Measurements from ENCODE around the gene EDA.
"Not testable (repeated sequence)": the region's sequence is repeated elsewhere in the genome, so short reads cannot be mapped to it uniquely, and the experiment has no call there.

The EDA gene

DNA sequence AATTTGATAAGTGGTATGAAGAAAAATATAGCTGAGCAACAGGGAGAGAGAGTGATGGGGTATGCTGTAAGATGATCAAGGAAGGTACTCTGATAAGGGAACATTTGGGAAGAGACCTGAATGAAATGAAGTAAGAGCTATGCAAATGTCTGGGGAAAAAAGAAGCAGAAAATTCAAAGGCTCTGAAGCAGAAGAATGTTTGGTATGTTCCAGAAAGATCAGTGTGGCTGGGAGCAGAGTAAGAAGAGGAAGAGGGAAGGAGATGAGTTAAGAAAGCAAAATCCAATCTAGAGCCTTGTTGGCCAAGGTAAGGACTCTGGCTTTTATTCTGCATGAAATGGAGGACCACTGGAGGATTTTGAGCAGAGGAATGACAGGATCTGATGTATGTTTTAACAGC, 343.8 kb downstream of the EDA start:
- DNase-seq (ENCODE audit: low read depth), result no peak

DNA sequence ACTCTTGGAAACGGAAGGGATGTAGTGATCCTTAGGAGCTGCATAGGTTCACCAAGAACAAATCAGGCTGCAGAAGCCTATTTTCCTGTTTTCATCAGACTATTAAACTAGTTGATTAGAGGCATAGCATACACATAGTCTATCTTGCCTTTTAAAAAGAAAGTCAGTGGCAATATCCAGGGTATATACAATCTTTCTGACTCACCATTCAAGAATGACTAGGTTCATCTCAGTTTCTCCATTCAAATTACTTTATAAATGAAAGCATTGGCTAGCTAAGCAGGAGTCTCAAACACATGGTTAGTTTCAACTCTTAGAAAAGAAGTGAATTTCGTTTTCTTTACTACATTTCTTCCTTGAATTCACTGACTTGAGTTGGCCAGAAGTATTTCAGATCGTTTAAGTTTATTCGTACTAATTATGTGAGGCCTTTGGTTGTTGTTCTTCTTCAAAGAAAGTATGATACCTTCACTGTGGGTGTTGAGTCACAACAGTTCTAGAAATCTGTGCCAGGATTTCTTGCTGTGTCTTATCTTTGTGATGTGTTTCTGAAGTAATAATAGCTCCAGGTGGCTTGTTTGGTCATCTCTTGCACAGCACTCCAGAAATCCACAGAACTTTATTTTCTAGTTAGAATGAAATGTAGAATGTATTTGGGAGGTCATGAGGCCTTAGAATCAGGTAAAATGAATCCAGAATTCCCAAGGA, 345.6 kb downstream of the EDA start:
- no peak for DNase-seq (ENCODE audit: low read depth)

DNA sequence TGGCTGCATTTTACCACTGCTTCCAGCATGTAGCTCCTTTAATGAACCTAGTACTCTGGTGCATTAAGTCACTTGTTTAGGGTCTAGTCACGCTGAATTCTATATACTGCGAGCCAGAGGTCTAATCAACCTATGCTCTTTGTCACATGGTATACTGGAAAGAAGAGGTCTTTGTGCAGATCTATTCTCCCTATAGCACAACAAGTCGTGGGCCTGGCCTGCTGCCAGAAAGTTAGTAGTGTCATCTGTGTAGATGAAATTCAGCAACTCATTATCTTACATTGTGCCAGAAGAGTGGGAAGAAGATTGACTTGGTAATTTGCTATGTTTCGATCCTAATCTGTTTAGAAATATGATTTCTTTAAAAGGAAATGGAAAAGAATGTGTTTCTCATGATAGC, 353.0 kb downstream of the EDA start:
- no peak for DNase-seq (ENCODE audit: low read depth)

DNA sequence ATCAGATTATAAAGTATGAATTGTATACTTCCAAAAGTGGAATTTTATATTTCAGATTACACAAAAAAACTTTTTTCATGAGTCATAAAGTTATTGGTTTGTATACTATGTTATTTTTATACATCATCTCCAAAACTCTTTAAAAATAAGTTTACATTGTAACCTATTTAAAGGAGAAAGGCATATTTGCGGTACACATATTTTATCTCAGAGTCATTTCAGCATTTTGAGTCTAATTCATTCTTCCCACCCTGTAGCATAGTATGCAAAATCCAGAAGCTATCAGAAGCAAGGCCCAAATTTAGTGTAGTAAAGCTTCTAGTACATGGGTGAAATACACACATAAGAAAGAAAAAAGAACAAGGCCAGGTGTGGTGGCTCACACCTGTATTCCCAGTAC, 353.5 kb downstream of the EDA start:
- no peak for DNase-seq (ENCODE audit: low read depth)

DNA sequence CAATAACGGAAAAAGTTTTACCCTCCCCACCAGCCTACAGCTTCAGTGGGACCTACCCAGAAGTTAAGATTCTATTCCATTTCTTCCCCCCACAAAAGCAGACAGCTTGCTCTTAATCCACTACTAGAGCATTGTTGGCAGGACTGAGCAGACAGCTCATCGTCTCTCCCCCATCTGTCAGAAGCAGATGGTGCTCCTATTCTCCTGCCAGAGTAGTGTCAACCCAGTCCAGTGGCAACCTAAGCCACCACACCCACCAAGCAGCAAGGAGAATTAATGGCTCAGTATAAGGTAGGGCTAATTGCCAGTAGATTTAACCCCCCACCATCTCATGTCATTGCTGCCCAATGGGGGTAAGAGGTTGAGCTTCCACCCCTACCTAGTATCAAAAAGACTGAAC, 371.8 kb downstream of the EDA start:
- no peak for DNase-seq (ENCODE audit: low read depth)

DNA sequence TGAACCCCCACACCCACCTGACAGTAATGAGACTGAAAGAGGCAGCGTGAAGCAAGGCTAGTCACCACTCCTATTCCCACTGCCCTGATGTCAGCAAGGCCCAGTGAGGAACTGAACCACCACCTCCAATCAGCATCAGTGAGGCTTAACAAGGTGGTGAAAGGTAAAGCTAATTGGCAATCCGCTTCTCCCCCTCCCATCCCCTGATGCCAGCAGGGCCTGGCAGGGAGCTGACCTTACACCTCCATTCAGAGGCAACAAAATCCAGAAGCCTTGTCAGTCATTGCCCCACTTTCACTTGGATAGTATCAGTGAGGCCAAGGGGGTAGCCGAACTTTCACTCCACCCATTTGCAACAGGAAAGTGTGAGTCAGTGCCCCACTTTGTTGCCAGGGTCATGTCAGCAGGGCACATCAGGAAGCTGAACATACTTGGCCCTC, 373.1 kb downstream of the EDA start:
- DNase-seq (ENCODE audit: low read depth), result no peak

DNA sequence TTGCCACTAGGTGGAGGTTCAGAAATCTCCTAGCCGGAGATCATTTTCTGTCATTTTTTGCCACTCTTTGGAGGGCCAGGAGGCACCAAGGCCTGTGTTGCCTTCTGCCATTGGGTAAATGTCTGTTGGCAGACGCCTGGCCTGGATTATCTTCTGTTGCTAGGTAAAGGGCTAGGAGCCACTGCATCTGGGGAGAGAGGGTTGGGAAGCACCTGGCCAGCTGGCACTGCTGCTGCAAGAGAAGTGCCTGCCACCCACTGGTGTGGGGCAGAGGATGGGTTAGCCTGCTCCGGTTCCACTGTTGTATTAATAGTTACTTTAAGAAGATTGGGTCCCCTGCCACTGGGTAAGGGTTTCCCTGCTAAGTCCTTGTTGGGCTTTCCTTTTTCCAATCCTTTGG, 375.8 kb downstream of the EDA start:
- DNase-seq (ENCODE audit: low read depth), result no peak

DNA sequence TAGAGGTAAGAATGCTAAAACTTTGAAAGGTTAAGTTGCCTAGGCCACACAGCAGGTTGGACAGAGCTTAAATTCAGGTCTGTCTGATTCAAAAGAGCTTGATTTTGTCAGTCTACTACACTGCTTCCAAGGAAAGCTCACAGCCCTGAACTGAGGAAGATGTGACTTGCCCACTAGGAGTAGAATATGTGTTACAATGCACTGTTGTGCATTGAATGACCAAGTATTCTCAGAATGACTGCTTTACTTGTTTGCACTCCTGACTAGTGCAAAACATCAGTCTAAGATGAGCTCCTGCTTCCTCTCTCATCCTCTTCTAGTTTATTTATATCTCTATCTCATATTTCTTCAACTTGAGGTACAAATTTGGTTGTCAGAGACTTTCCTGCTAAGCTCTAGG, 377.6 kb downstream of the EDA start:
- DNase-seq (ENCODE audit: low read depth), result no peak

DNA sequence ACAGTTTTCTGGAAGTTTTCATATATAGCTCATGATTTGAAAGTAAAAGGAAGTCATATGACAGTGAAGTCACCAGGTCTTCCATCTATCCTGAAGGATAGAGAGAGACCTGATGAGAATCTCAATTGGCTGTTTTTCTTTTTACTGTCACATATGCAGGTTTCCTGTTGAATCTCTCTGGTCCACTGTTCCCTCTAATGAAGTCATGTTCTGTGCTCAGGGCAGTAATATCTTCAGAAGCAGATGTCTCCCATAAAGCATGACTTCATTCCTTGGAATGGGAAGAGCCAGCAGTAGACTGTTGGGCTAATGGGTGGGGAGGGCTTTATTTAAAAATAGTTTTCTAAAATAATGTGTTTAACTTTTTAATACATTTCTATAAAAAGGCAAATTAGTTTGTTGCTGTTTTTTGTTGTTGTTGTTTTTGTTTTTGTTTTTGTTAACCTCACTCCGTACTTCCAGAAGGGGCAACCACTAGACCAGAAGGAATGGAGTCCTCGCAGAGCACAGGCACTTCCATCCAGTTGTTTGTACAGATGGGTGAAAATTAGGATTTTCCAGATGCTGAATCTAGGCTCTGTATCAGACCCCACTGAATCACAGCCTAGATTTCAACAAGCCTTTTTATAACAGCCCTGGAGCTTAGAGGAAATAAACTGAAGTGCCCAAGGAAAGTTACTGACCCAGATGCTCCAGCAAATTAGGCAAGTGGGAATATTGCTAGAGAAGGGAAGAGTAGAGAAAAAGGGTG, 379.6 kb downstream of the EDA start:
- no peak for DNase-seq (ENCODE audit: low read depth)

DNA sequence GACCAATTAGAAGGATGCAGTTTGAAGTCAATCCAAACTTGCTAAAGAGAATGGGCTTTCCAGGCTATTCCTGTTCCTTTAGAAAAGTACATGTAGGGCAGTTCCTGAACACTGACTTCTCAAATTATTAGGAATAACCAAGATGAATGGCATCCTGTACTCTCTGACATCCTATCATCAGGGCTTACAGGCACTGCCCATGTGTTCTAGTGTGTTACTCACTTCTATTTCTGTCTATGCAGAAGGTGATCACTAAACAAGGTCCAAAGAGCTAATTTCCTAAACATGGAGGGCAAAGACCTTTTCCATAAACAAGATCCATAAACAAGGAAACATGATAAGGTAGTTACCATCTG, 380.2 kb downstream of the EDA start:
- no peak for DNase-seq (ENCODE audit: low read depth)

DNA sequence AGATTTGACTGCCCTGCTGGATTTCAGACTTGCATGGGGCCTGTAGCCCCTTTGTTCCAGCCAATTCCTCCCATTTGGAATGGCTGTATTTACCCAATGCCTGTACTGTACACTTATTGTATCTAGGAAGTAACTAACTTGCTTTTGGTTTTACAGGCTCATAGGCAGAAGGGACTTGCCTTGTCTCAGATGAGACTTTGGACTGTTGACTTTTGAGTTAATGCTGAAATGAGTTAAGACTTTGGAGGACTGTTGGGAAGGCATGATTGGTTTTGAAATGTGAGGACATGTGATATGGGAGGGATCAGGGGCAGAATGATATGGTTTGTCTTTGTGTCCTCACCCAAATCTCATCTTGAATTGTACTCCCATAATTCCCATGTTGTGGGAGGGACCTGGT, 382.4 kb downstream of the EDA start:
- not testable (repeated sequence) for DNase-seq (ENCODE audit: low read depth)

DNA sequence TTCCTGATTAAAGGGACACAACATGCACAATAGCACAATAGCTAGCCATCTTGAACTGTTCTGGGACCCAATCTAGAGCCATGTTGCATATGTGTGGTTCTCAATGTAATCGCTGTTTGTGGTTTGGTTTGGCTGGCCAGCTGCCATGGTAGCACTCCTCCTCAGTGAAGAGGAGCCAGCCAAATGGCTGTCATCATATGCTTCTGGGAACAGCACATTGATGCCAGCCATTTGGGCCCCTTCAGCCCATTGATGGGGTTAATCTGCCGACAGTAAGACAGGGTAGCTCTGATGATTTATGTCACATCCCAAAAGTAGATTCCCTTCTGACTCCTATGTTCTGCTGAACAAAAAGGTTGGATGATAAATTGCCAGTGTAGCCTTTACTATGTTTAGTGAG, 385.4 kb downstream of the EDA start:
- no peak for DNase-seq (ENCODE audit: low read depth)

DNA sequence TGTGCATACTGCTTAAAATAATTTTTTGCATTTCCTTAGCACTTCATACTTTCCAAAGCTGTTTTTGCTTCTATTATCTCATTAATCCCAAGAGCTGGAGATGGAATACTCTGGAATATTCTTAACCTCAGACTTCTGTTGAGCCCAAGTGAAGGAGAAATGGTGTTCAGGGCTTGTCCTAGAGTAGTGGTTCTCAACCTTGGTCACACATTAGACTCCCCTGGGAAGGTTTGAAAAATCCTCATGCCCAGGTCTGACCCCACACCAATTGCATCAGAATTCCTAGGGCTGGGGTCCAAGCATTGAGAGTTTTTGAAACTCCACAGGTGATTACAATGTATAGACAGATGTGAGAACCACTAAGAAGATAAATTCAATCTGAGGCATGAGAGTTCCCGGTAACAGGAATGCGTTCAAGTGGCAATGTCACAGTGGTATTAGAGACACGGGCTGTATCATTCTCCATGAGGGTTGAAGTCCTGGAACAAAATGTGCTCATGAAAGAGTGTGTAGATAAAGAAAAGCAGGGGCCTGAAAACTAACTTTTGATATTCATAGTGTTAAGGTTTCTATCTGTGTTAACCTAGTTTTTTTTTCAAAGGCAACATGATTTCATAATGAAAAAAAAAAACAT, 385.9 kb downstream of the EDA start:
- DNase-seq (ENCODE audit: low read depth), result no peak

DNA sequence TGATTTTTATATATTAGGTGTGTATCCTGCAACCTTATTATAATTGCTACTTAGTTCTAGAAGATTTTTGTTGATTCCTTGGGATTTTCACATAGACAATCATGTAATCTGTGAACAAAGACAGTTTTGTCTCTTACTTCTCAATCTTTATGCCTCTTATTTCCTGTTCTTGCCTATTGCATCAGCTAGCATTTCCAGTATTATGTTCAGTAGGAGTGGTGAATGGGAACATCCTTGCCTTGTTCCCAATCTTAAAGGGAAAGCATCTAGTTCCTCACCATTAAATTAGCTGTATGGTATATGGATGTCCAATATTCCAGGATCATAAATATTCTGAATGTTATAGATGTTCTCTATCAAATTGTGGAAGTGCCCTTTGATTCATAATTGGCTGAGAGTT, 392.0 kb downstream of the EDA start:
- no peak for DNase-seq (ENCODE audit: low read depth)

DNA sequence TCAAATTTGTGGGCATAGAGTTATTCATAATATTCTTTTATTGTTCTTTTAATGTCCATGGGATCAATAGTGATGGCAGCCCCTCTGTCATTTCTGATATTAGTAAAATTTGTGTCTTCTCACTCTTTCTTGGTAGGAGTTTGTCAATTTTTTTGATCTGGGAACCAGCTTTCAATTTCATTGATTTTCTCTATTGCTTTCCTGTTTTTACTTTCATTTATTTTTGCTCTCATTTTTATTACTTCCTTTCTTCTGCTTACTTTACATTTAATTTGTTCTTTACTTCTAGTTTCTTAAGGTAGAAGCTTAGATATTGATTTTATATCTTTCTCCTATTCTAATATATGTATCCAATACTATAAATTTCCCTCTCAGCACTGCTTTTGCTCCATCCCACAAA, 393.1 kb downstream of the EDA start:
- no peak for DNase-seq (ENCODE audit: low read depth)

DNA sequence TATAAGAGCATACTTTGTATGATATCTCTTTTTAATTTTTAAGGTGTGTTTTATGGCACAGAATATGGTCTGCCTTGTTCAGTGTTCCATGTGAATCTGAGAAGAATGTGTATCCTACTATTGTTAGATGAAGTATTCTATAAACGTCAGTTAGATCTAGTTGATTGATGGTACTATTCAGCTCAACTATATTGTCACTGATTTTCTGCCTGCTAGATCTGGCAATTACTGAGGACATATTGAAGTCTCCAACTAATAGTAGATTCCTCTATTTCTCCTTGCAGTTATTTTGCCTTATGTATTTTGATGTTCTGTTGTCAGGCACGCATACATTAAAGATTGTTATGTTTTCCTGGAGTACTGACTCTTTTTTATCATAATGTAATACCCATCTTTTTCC, 394.1 kb downstream of the EDA start:
- DNase-seq (ENCODE audit: low read depth), result no peak

DNA sequence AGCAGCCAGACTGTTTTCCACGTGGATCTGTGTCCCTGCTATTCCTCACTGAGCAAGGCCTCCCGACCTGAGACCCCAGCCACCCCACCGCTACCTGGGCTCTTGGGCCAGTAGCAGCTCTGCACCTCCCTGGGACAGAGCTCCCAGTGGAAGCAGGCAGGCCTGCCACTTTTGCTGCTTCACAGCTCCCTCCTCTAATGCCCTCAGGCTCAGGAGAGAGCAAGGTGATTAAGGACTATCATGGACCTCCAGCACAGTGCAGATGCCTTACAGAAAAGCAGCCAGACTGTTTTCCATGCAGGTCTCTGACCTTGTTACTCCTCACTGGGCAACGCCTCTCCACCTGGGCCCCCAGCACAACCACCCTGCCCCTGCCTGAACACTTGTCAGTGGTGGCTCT, 396.8 kb downstream of the EDA start:
- DNase-seq (ENCODE audit: low read depth), result no peak

DNA sequence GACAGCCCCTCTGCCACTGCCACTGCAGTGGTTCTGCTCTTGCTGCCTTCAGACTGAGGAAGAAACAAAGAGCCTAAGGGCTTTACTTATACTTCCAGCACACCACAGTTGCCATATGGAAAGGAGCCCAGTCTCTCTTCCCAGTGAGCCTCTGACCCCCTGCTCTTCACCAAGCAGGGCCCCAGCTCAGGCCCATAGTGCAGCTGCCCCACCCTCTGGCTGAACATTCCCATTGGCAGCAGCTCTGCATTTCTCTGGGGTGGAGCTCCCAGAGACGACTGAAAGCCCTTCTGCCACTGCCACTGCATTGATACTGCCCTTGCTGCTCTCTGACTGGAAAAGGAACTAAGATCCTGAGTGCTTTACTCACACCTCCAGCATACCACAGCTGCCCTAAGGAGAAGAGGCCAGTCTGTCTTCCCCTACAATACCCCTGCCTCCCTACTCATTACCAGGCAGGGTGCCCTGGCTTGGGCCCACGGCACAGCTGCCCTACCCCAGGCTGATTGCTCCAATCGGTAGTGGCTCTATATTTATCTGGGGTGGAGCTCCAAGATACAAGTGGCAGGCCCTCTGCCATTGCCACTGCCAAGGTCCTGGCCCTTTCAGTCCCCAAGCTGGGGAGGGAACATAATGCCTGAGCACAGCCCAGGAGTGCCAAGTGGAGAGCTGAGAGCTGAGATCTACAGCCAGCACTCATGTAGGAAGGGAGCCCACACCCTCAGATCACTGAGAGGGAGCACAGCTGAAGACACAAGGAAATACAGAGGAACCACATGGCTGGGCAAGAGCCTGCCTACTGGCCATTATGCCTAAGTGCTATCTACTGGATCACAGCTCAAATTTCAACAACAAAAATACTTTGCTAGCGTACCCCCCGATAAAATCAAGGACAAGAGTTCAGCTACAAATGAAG, 397.8 kb downstream of the EDA start:
- DNase-seq (ENCODE audit: low read depth), result no peak

DNA sequence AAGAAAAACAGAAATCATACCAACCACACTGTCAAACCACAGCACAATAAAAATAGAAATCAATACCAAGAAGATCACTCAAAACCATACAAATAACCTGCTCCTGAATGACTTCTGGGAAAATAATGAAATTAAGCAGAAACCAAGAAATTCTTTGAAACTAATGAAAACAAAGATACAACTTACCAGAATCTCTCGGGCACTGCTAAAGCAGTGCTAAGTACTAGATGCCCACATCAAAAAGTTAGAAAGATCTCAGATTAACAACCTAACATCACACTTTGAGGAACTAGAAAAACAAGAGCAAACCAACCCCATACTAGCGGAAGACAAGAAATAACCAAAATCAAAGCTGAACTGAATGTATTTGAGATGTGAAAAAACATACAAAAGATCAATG, 400.6 kb downstream of the EDA start:
- DNase-seq (ENCODE audit: low read depth), result no peak

DNA sequence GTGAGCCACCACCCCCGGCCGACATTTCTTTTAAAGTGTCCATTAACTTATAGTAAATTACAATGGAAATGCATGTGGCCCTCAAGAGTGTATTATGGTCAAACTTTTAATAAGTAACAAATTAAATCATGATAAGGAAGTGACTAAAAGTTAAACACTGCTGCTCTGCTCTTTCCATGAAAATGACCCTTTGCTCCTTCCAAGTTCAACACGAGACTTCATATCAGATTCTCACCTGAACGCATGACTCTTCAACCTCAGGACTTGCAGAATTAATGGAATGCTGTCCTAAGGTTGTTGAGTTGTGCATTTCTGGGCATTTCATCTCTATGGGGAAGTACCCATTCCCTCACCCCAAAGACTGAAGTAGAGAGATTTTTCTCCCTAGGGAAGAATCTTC, 406.7 kb downstream of the EDA start:
- DNase-seq (ENCODE audit: low read depth), result no peak

DNA sequence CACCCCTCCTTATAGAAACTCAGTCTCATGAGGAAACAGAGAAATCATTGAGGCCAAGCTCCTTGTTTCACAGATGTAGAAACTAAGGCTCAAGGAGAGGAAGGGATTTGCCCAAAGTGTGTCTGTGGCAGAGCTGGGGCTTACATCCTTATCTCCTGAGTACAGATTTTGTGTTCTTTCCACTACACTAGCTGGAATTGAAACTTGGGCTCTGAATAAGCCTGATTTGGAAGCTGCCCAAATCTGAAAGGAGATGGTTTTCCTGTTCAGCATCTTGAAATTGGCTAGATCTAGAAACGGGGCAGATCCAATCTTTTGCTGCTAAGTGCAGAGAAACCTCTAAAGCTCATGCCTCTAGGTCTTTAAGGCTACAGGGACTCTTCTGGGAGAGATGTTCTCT, 409.6 kb downstream of the EDA start:
- no peak for DNase-seq (ENCODE audit: low read depth)

DNA sequence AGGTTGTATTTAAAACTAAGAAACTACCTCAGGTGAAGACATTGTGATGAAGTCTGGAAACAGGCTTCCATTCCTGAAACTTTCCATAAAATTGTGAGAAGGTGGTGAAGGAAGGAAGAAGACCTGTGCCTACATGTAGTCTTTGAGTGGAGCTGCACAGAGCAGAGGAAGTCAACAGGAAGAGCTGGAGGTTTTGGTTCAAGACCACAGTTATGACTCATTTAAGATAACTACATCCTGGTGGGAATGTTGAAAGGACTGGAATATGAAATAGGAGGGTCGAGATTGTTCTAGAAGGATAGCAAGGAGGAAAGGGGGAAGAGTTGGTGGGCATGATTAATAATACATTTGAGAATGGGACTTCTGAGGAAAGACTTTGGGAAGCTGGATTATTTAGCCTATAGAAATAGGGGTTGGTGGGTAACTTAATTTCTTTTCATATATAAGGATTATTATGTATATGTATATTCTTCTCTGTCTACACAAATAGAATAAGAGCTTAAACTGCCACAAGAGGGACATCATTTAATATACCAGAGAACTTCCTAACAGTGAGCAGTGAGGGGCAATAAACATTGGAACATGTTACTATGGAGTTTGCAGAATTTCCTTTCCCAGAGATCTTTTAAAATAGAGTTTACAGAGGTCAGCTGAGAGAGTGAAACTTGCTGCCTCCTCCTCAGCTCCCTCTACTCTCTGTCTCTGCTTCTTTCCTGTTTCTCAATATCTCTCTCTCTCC, 410.4 kb downstream of the EDA start:
- DNase-seq (ENCODE audit: low read depth), result no peak
